SHP77 (cell line): ENCODE data around the gene FGF21.
A peak's percentile ranks its signal among the peaks of the same experiment; 100 is the strongest.
"Not testable (repeated sequence)": the region's sequence is repeated elsewhere in the genome, so short reads cannot be mapped to it uniquely, and the experiment has no call there.

ENCODE experiments used
- DNase-seq, 2 experiments: peaks; one replicate each; lab custom pipeline; 2025; lab: John Stamatoyannopoulos, UW

The FGF21 gene

GRCh38 chr19:48787331-48787730, 32.0 kb downstream of the FGF21 start:
- DNase-seq: not testable (repeated sequence)

GRCh38 chr19:48793271-48793670, 37.9 kb downstream of the FGF21 start:
- DNase-seq: no peak

GRCh38 chr19:48794291-48794690, 39.0 kb downstream of the FGF21 start:
- no peak for DNase-seq

- DNase-seq: peak; percentile 86 to 91
Measured at GRCh38 chr19:48795055-48795684, 39.8 kb downstream of the FGF21 start.

GRCh38 chr19:48795685-48796070, 40.4 kb downstream of the FGF21 start:
- no peak for DNase-seq

GRCh38 chr19:48796298-48797083, 41.2 kb downstream of the FGF21 start:
- no peak for DNase-seq

- no peak for DNase-seq
Measured at GRCh38 chr19:48797103-48797502, 41.8 kb downstream of the FGF21 start.

- no peak for DNase-seq
Measured at GRCh38 chr19:48798937-48799336, 43.6 kb downstream of the FGF21 start.

- no peak for DNase-seq
Measured at GRCh38 chr19:48799358-48800300, 44.3 kb downstream of the FGF21 start.

GRCh38 chr19:48802623-48803022, 47.3 kb downstream of the FGF21 start:
- DNase-seq: no peak

- no peak for DNase-seq
Measured at GRCh38 chr19:48804496-48804895, 49.2 kb downstream of the FGF21 start.

GRCh38 chr19:48805452-48805851, 50.1 kb downstream of the FGF21 start:
- no peak for DNase-seq

GRCh38 chr19:48806518-48806817, 51.1 kb downstream of the FGF21 start:
- DNase-seq: peak in 1 of 2 experiments; percentile 59

GRCh38 chr19:48806818-48807589, 51.7 kb downstream of the FGF21 start:
- DNase-seq: no peak

GRCh38 chr19:48807590-48808308, 52.4 kb downstream of the FGF21 start:
- DNase-seq: no peak
